ENCODE data around the gene CTNNA1.

GRCh38 chr5:138909734-138910133 is 156.5 kb downstream of the CTNNA1 start:
- TF ChIP-seq EZH2 (IDR thresholded peaks at IDR 0.05; ENCODE audit: insufficient read depth, poor library complexity, severe bottlenecking) (no peak), EZH2phosphoT487 (IDR thresholded peaks at IDR 0.05; ENCODE audit: insufficient read depth, low read depth) (no peak)
